NB4 (cell line): ENCODE data around the gene LLGL1.

ENCODE experiments used
- MYC ChIP-seq: IDR thresholded peaks from 2 replicates; pipeline ENCODE4 v1.6.1; 2011; ENCODE audit warnings: low read depth, low read length
- POLR2A ChIP-seq: IDR thresholded peaks from 2 replicates; pipeline ENCODE4 v1.6.1; 2011; ENCODE audit warnings: mild to moderate bottlenecking; ENCODE audit not compliant: insufficient read length; ENCODE audit errors: extremely low read depth
- TF ChIP-seq, protein P1 (sequence below): IDR thresholded peaks from one replicate; pipeline ENCODE4 v1.5.1; 2012; ENCODE audit warnings: low read depth, low read length
- TF ChIP-seq, protein P2 (sequence below): IDR thresholded peaks from 2 replicates; pipeline ENCODE4 v1.6.1; 2011; ENCODE audit warnings: low read depth, low read length

DNA sequence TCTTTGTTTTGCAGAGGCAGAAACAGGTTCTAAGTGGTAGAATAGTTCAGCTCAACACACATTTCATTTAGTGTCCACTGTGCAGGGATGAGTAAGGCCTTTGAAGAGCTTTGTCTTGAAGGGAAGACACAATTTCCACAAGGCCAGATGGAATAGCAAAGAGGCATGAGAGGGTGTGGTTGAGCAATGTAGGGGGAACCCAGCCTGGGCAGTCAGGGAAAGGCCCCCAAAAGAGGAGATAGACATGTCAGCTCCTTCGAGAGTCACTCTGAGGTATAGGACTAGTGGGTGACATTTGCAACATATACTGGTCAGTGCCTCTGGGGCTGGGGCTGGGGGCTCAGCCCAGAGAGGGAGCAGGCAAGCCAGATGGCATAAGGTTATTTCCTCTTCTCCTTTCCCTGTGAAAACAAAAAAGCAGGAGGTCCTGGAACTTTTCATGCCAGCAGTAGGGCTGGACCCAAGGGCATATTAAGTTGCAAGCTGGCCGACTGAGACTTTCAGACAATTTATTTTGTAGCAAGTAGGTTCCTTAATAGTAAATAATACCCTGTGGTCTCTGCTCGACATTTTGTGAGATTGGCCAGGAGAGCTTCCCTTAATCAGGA lies 34.7 kb upstream of the LLGL1 start:
- TF ChIP-seq, protein P1, sequence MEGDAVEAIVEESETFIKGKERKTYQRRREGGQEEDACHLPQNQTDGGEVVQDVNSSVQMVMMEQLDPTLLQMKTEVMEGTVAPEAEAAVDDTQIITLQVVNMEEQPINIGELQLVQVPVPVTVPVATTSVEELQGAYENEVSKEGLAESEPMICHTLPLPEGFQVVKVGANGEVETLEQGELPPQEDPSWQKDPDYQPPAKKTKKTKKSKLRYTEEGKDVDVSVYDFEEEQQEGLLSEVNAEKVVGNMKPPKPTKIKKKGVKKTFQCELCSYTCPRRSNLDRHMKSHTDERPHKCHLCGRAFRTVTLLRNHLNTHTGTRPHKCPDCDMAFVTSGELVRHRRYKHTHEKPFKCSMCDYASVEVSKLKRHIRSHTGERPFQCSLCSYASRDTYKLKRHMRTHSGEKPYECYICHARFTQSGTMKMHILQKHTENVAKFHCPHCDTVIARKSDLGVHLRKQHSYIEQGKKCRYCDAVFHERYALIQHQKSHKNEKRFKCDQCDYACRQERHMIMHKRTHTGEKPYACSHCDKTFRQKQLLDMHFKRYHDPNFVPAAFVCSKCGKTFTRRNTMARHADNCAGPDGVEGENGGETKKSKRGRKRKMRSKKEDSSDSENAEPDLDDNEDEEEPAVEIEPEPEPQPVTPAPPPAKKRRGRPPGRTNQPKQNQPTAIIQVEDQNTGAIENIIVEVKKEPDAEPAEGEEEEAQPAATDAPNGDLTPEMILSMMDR = no peak
- no peak for TF ChIP-seq POLR2A
- TF ChIP-seq, protein P2, sequence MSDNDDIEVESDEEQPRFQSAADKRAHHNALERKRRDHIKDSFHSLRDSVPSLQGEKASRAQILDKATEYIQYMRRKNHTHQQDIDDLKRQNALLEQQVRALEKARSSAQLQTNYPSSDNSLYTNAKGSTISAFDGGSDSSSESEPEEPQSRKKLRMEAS = no peak
- no peak for TF ChIP-seq MYC
